A673 (cell line): ENCODE measurements around the gene COA8. TPM values are rescaled to one million over a fixed set of nuclear protein-coding genes. Genes with fewer than 3 reads are reported as not detected.
A peak's percentile ranks its signal among the peaks of the same experiment; 100 is the strongest.

Experiments
- BruUV-seq: library from RNA; stranded (reverse); fragments of 400-500 nt; replicated peaks from 2 replicates; lab custom pipeline; 2021; lab: Mats Ljungman, UMichigan
- CTCF ChIA-PET: fragments of 300-600 bp; sonication (Branson Sonifier 250); formaldehyde crosslinking; loops from one replicate; lab custom pipeline; 2022; ENCODE audit warnings: antibody characterized with exemption; lab: Charles Lee
- POLR2A ChIA-PET: fragments of 300-600 bp; sonication (Branson Sonifier 250); formaldehyde crosslinking; loops from one replicate; lab custom pipeline; 2022; ENCODE audit warnings: antibody characterized with exemption; ENCODE audit not compliant: low non-redundant PET; lab: Charles Lee
- DNase-seq: peaks from one replicate; pipeline ENCODE4 v3.0.0-alpha.2; 2015; ENCODE audit warnings: low spot score
- H3K27ac ChIP-seq: fragments of 200-600 bp; sonication (generic); 2 replicates; pipeline ENCODE4 v1.5.1; 2016; ENCODE audit warnings: mixed run types, low read depth, mild to moderate bottlenecking, mixed read lengths, antibody characterized with exemption, low read length; ENCODE audit not compliant: poor library complexity, severe bottlenecking
- H3K27me3 ChIP-seq: fragments of 200-600 bp; sonication (generic); replicated peaks from 2 replicates; pipeline ENCODE4 v1.6.1; 2017; ENCODE audit warnings: mixed run types, low read depth, mild to moderate bottlenecking, mixed read lengths, antibody characterized with exemption, low read length; ENCODE audit not compliant: insufficient read depth, poor library complexity
- H3K36me3 ChIP-seq: fragments of 200-600 bp; sonication (generic); 2 replicates; pipeline ENCODE4 v1.6.1; 2016; ENCODE audit warnings: mixed run types, mild to moderate bottlenecking, mixed read lengths, antibody characterized with exemption, low read length; ENCODE audit not compliant: insufficient read depth, poor library complexity, severe bottlenecking
- H3K4me1 ChIP-seq: fragments of 200-600 bp; sonication (generic); 2 replicates; pipeline ENCODE4 v1.6.1; 2017; ENCODE audit warnings: mixed run types, mild to moderate bottlenecking, mixed read lengths, antibody characterized with exemption, low read length; ENCODE audit not compliant: insufficient read depth, poor library complexity, severe bottlenecking
- H3K4me3 ChIP-seq: fragments of 200-600 bp; sonication (generic); 2 replicates; pipeline ENCODE4 v1.5.1; 2016; ENCODE audit warnings: low read depth, mixed run types, mild to moderate bottlenecking, mixed read lengths, low read length; ENCODE audit not compliant: poor library complexity, severe bottlenecking
- H3K9me3 ChIP-seq: fragments of 200-600 bp; sonication (generic); 2 replicates; pipeline ENCODE4 v1.6.1; 2016; ENCODE audit warnings: mixed run types, low read depth, mild to moderate bottlenecking, mixed read lengths, antibody characterized with exemption, low read length; ENCODE audit not compliant: poor library complexity, severe bottlenecking
- CTCF ChIP-seq: fragments of 300-800, 200-600 bp; sonication (generic); conservative IDR thresholded peaks from 2 replicates; pipeline ENCODE4 v1.5.1; 2017; ENCODE audit warnings: low read depth, mild to moderate bottlenecking, antibody characterized with exemption, low read length, moderate library complexity, mixed read lengths
- EZH2 ChIP-seq: fragments of 200-600 bp; sonication (generic); IDR thresholded peaks from 2 replicates; pipeline ENCODE4 v1.6.1; 2017; ENCODE audit warnings: borderline replicate concordance, low read depth, mild to moderate bottlenecking, mixed read lengths, antibody characterized with exemption, low read length; ENCODE audit not compliant: poor library complexity, severe bottlenecking
- intact Hi-C: fragments of 100-400 bp; cut with micrococcal nuclease; formaldehyde crosslinking; loops from one replicate; pipeline ENCODE4 v1.10.0; 2022; ENCODE audit not compliant: unreplicated experiment
- total RNA-seq: library from RNA; stranded (reverse); gene quantifications from 2 replicates; pipeline ENCODE4 v1.2.3, GENCODE V29; 2021

The COA8 gene
- total RNA-seq, 1 experiment from 2014 or later = 51.0 TPM

- intact Hi-C loops = no loop called here
- peak within 1 kb of the TSS; percentile 82 for H3K27ac ChIP-seq
- CTCF ChIA-PET = interaction anchor here (0.7 to 1.0 kb wide), 3 partner anchors 10 to 29 kb away, joined by 3 to 4 read pairs (median 4); no protein-coding TSS in a partner anchor
- H3K27me3 ChIP-seq = no peaks in the 10 kb centered on the region
- TSS peak; percentile 86 for BruUV-seq
- TF ChIP-seq CTCF (no peak), EZH2 (no peak)
- POLR2A ChIA-PET = interaction anchor here (0.7 kb wide), 1 partner anchor 833 kb away, joined by 13 read pairs; no protein-coding TSS in a partner anchor
- H3K4me3 ChIP-seq = peak within 1 kb of the TSS; percentile 99
- peaks cover 4% of the 10 kb centered on the region for H3K36me3 ChIP-seq
- no peaks in the 10 kb centered on the region for H3K9me3 ChIP-seq
- H3K4me1 ChIP-seq = peaks cover 18% of the 10 kb centered on the region
- DNase-seq = peak; percentile 91
These were observed 34.0 kb upstream of the COA8 start, which contains the start of gene TRMT61A for GRCh38 chr14:103528587-103529382. Gene TRMT61A, plus strand, starts transcription at chr14:103529196. Its CDS starts 783 bp downstream, at chr14:103529979.

GRCh38 chr14:103529383-103530365 lies 33.1 kb upstream of the COA8 start:
- peaks cover 5% of the 10 kb centered on the region for H3K36me3 ChIP-seq
- BruUV-seq = TSS peak; percentile 84
- peak overlapping the region; percentile 81 for H3K27ac ChIP-seq
- POLR2A ChIA-PET = no interaction called here
- DNase-seq = no peak
- CTCF ChIA-PET = interaction anchor here (1.0 kb wide), 1 partner anchor 30 kb away, joined by 3 read pairs; no protein-coding TSS in a partner anchor
- H3K4me1 ChIP-seq = peaks cover 18% of the 10 kb centered on the region
- TF ChIP-seq EZH2 = no peak
- H3K9me3 ChIP-seq = no peaks in the 10 kb centered on the region
- H3K4me3 ChIP-seq = peak overlapping the region; percentile 99
- no peaks in the 10 kb centered on the region for H3K27me3 ChIP-seq
- intact Hi-C loops = no loop called here

GRCh38 chr14:103530390-103530789 lies 32.4 kb upstream of the COA8 start:
- DNase-seq = no peak
- Histone ChIP-seq H3K36me3 (peaks cover 5% of the 10 kb centered on the region), H3K9me3 (no peaks in the 10 kb centered on the region), H3K4me1 (peaks cover 18% of the 10 kb centered on the region), H3K27ac (no peak overlapping the region), H3K27me3 (no peaks in the 10 kb centered on the region), H3K4me3 (peak overlapping the region; percentile 99)
- CTCF ChIA-PET = no interaction called here
- POLR2A ChIA-PET = no interaction called here
- no TSS peak for BruUV-seq
- no peak for TF ChIP-seq EZH2
- TF ChIP-seq CTCF = no peak
- intact Hi-C loops = no loop called here
